Stimulated activated CD4-positive, alpha-beta T cell treated with anti-CD3 and anti-CD28 coated beads, Interleukin-1b, Interleukin-23, amount 100 ng/mL, for 4 hours (primary cell): ENCODE results near the gene MRFAP1L1.

ENCODE experiments used
- DNase-seq, 2 donors: peaks; one replicate each; pipeline ENCODE4 v3.0.0-alpha.2; 2020; ENCODE audit warnings: low read depth in 2 of 2

MRFAP1L1 gene

DNA sequence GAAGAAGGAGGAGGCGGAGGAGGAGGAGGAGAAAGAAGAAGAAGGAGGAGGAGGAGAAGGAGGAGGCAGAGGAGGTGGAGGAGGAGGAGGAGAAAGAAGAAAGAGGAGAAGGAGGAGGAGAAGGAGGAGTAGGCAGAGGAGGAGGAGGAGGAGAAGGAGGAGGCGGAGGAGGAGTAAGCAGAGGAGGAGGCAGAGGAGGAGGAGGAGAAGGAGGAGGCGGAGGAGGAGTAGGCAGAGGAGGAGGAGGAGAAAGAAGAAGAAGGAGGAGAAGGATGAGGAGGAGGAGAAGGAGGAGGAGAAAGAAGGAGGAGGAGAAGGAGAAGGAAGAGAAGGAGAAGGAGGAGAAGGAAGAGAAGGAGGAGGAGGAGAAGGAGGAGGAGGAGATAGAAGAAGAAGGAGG is 49.2 kb downstream of the MRFAP1L1 start:
- no peak for DNase-seq

- DNase-seq, result no peak
These were observed 49.8 kb downstream of the MRFAP1L1 start for GRCh38 chr4:6659897-6660296.

GRCh38 chr4:6658597-6659075 is 51.0 kb downstream of the MRFAP1L1 start:
- DNase-seq, result peak; percentile 38 to 56

DNA sequence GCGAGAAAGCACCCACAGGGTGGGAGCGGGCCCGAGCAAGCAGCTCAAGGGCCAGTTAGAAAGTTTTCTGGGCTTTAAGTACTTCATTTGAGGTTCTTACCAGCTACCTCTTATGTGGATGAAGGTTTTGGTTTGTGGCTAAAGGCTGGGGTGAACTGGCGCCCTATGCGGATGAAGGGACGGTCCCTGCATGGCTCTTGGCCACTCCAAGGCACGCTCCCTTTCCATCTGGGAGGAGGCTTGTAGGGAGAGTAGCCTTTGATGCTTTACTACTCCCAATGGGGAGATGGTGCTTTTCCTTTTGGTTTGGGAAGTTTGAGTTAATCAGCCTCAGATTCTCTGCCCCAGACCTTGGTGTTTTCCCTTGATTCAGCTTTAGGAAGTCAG is 51.5 kb downstream of the MRFAP1L1 start:
- no peak for DNase-seq
